HepG2 (cell line): Measurements from ENCODE around the gene B9D2. TPM values are rescaled to one million over a fixed set of nuclear protein-coding genes. Genes with fewer than 3 reads are reported as not detected.

Experiments used
- AHDC1 ChIP-seq: sonication (generic); formaldehyde crosslinking; IDR thresholded peaks from 2 replicates; pipeline ENCODE4 v1.5.1; 2020; ENCODE audit warnings: mild to moderate bottlenecking, missing genetic modification reagents, borderline replicate concordance
- CHD2 ChIP-seq: IDR thresholded peaks from 2 replicates; pipeline ENCODE4 v1.6.1; 2011; ENCODE audit warnings: low read depth, low read length, improper control_type of control experiment
- MTA1 ChIP-seq: sonication (generic); formaldehyde crosslinking; IDR thresholded peaks from 2 replicates; pipeline ENCODE4 v1.4.0; 2020; ENCODE audit warnings: missing genetic modification reagents, mild to moderate bottlenecking, borderline replicate concordance
- MTF1 ChIP-seq: sonication (generic); formaldehyde crosslinking; IDR thresholded peaks from 2 replicates; pipeline ENCODE4 v1.5.0; 2020; ENCODE audit warnings: missing genetic modification reagents
- MXD1 ChIP-seq: sonication (generic); formaldehyde crosslinking; IDR thresholded peaks from 2 replicates; pipeline ENCODE4 v1.4.0; 2020; ENCODE audit warnings: mild to moderate bottlenecking, missing genetic modification reagents
- NAIF1 ChIP-seq: sonication (generic); formaldehyde crosslinking; IDR thresholded peaks from 2 replicates; pipeline ENCODE4 v1.5.0; 2020; ENCODE audit warnings: mild to moderate bottlenecking, missing genetic modification reagents, borderline replicate concordance
- NFKB2 ChIP-seq: sonication (generic); formaldehyde crosslinking; IDR thresholded peaks from 2 replicates; pipeline ENCODE4 v1.4.0; 2020; ENCODE audit warnings: missing genetic modification reagents, borderline replicate concordance
- TRIM22 ChIP-seq: fragments of 450-650 bp; IDR thresholded peaks from 2 replicates; pipeline ENCODE4 v1.6.1; 2017
- ZBTB38 ChIP-seq: sonication (generic); formaldehyde crosslinking; IDR thresholded peaks from 2 replicates; pipeline ENCODE4 v1.5.1; 2020; ENCODE audit warnings: mild to moderate bottlenecking, missing genetic modification reagents
- ZNF468 ChIP-seq: sonication (generic); formaldehyde crosslinking; IDR thresholded peaks from 2 replicates; pipeline ENCODE4 v1.8.0; 2022; ENCODE audit warnings: mild to moderate bottlenecking, moderate library complexity, missing genetic modification reagents
- ZNF569 ChIP-seq: sonication (generic); formaldehyde crosslinking; IDR thresholded peaks from 2 replicates; pipeline ENCODE4 v1.5.0; 2020; ENCODE audit warnings: mild to moderate bottlenecking, missing genetic modification reagents, moderate library complexity, borderline replicate concordance
- polyA plus RNA-seq, 8 experiments: library from polyadenylated mRNA; depleted of rRNA in 3 of 8; stranded (reverse) in 7 of 8; unstranded in 1 of 8; fragments of >200 nt; fragmentation: Illumina TruSeq in 4 of 8; extraction: Trizol in 4 of 8; gene quantifications; 2 replicates each; pipeline versions ENCODE4 v1.2.1 to v1.2.3, GENCODE V29; 2011 to 2016; ENCODE audit warnings: low read depth in 4 of 8, missing spikeins in 1 of 8, mixed read lengths in 1 of 8; ENCODE audit not compliant: insufficient read depth in 1 of 8
- total RNA-seq, 5 experiments: library from RNA; depleted of rRNA; stranded (reverse); fragments of >200 nt; fragmentation: Illumina TruSeq; extraction: Trizol; gene quantifications; 2 replicates each; pipeline ENCODE4 v1.2.3, GENCODE V29; 2016; ENCODE audit warnings: low read depth in 1 of 5
- TF ChIP-seq, protein P1 (sequence below): sonication (generic); formaldehyde crosslinking; IDR thresholded peaks from 2 replicates; pipeline ENCODE4 v1.4.0; 2020; ENCODE audit warnings: mild to moderate bottlenecking, missing genetic modification reagents
- TF ChIP-seq, protein P2 (sequence below): sonication (generic); formaldehyde crosslinking; IDR thresholded peaks from 2 replicates; pipeline ENCODE4 v1.4.0; 2020; ENCODE audit warnings: missing genetic modification reagents

Gene B9D2
- total and polyA plus RNA-seq, 2 of the 13 experiments (the other 11 are each of a cell fraction or from before 2014, with no cell fraction given), result 3.1 to 4.4 TPM

DNA sequence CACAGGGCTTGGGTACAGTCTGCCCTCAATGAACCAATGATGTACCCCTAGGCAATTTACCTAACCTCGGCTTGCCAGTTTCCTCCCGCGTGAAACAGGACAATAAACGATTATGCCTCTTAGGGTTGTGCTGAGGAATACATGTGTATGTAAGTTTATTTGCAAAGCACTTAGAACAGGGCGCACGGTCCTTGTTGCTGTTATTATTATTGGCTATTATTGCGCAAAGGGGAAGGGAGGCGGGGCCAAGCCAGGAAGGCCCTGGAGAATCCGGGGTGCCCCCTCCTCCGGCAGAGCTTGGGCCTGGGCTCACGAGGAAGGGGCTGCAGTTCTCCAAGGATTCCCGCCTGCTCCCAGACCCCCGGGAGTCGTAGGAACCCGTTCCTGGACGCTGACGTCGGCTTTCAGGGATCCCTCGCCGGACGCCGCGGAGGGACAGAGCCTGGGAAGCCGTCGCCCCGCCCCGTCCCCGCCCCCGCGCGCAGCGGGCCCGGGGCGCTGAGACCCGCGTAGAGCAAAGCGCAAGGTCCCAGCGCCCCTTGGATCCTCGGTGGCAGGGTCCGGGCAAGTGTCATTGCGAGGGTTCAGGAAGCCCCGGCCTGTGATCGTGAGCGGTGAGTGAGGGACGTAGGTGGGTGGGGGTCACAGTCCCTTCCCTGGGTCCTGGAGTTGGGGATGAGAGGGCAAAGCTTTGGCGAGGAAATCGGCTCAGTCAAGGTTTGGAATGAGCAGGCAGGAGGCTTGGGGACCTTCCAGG, 12.5 kb upstream of the B9D2 start, which contains the start of gene TMEM91 (continued):
- TF ChIP-seq AHDC1 (CRISPR knock-in tag) (peak; percentile 37; the same call in 1 of the 2 replicates), TRIM22 (no peak), ZNF468 (CRISPR knock-in tag) (no peak), NFKB2 (CRISPR knock-in tag) (peak; percentile 38; the same call in 1 of the 2 replicates), CHD2 (no peak), MTF1 (CRISPR knock-in tag) (no peak), MXD1 (CRISPR knock-in tag) (no peak), NAIF1 (CRISPR knock-in tag) (no peak), MTA1 (CRISPR knock-in tag) (peak; percentile 15; the same call in 1 of the 2 replicates), ZNF569 (no peak), ZBTB38 (CRISPR knock-in tag) (no peak)
- TF ChIP-seq, protein P1, sequence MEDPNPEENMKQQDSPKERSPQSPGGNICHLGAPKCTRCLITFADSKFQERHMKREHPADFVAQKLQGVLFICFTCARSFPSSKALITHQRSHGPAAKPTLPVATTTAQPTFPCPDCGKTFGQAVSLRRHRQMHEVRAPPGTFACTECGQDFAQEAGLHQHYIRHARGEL (CRISPR knock-in tag), result no peak
- TF ChIP-seq, protein P2, sequence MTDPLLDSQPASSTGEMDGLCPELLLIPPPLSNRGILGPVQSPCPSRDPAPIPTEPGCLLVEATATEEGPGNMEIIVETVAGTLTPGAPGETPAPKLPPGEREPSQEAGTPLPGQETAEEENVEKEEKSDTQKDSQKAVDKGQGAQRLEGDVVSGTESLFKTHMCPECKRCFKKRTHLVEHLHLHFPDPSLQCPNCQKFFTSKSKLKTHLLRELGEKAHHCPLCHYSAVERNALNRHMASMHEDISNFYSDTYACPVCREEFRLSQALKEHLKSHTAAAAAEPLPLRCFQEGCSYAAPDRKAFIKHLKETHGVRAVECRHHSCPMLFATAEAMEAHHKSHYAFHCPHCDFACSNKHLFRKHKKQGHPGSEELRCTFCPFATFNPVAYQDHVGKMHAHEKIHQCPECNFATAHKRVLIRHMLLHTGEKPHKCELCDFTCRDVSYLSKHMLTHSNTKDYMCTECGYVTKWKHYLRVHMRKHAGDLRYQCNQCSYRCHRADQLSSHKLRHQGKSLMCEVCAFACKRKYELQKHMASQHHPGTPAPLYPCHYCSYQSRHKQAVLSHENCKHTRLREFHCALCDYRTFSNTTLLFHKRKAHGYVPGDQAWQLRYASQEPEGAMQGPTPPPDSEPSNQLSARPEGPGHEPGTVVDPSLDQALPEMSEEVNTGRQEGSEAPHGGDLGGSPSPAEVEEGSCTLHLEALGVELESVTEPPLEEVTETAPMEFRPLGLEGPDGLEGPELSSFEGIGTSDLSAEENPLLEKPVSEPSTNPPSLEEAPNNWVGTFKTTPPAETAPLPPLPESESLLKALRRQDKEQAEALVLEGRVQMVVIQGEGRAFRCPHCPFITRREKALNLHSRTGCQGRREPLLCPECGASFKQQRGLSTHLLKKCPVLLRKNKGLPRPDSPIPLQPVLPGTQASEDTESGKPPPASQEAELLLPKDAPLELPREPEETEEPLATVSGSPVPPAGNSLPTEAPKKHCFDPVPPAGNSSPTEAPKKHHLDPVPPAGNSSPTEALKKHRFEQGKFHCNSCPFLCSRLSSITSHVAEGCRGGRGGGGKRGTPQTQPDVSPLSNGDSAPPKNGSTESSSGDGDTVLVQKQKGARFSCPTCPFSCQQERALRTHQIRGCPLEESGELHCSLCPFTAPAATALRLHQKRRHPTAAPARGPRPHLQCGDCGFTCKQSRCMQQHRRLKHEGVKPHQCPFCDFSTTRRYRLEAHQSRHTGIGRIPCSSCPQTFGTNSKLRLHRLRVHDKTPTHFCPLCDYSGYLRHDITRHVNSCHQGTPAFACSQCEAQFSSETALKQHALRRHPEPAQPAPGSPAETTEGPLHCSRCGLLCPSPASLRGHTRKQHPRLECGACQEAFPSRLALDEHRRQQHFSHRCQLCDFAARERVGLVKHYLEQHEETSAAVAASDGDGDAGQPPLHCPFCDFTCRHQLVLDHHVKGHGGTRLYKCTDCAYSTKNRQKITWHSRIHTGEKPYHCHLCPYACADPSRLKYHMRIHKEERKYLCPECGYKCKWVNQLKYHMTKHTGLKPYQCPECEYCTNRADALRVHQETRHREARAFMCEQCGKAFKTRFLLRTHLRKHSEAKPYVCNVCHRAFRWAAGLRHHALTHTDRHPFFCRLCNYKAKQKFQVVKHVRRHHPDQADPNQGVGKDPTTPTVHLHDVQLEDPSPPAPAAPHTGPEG (CRISPR knock-in tag), result no peak
